Cardiac septum (tissue), 1 donor: ENCODE measurements around the gene FLVCR2. TPM values are rescaled to one million over a fixed set of nuclear protein-coding genes. Genes with fewer than 3 reads are reported as not detected.

Experiments used
- DNase-seq: peaks from one replicate; pipeline ENCODE4 v3.0.0-alpha.2; 2020; ENCODE audit warnings: low spot score
- intact Hi-C: fragments of 100-400 bp; cut with DNase I; formaldehyde crosslinking; loops from one replicate; pipeline ENCODE4 v1.14.0; 2022
- total RNA-seq: library from RNA; stranded (reverse); fragmentation: NEBNext Ultra II Directional; extraction: Animal tissue kit (Norgen Biotek cat#: 25700); gene quantifications from one replicate; pipeline ENCODE4 v1.2.1, GENCODE V29; 2021
- donor health status: DM: no; HTN: no; CAD: no.

Gene FLVCR2
- total RNA-seq, 1 donor from 2014 or later, result 1.3 TPM

DNA sequence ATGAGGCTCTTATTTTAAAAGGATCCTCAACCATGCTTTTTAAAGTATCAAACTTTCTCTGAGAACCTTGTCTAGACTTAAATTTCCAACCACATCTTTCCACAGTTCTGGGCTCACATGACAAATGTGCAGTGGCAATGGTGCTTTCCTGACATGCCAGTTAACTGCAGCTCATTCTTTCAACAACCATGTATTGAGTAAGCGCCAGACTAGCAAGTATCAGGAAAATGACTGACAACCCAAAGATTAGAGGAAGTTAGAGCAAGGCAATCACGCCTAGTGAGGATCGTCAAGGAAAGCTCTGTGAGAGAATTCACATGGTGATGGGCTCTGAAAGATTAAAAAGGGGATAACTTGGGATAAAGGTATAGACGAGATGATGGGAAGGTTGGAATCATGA, 35.8 kb downstream of the FLVCR2 start:
- intact Hi-C loops, result no loop called here
- DNase-seq, result no peak

DNA sequence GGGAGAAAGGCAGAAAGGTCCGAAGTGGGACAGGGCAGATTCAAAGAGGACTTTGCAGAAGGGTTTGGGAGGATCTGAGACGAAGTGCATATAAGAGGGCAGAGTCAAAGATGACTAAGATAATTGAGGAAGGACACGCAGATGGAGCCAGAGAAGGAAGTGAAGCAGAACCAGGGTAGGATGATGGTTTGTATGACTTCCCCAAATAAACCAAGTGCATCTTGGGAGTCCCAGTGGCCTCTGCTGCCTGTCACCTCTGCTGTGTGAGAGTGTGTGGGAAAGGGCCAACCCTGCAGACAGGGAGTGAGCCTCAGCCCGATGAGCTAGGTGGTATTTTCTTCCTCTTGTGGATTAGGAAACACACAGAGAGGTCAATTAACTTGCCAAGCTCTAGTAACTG, 36.8 kb downstream of the FLVCR2 start:
- DNase-seq, result no peak
- intact Hi-C loops, result no loop called here

- intact Hi-C loops, result no loop called here
- DNase-seq, result no peak
These were observed 41.1 kb downstream of the FLVCR2 start for GRCh38 chr14:75619548-75619947.

- intact Hi-C loops, result no loop called here
- DNase-seq, result no peak
These were observed 46.6 kb downstream of the FLVCR2 start for GRCh38 chr14:75625034-75625433.

DNA sequence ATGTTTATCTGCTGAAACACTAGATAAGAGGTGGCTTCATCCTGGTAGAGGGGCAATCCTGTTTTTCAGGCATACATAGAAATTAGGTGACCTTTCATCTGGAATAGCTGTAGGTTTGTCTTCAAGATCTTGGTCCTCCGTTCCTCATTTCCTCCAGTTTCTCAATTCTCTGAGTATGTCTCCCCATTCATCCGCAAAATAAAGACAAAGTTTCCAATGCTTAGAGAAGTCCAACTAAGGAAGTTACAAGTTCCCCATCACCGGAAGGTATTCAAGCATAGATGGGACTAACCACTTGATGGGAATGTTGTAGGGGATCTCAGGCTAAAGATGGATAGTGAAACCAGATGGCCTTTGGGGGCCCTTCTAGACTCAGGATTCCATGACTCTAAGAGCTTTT, 48.0 kb downstream of the FLVCR2 start:
- no peak for DNase-seq
- intact Hi-C loops, result no loop called here

- intact Hi-C loops, result no loop called here
- DNase-seq, result no peak
These were observed 48.4 kb downstream of the FLVCR2 start for GRCh38 chr14:75626863-75627262.

GRCh38 chr14:75627406-75627805, 49.0 kb downstream of the FLVCR2 start:
- DNase-seq, result no peak
- intact Hi-C loops, result no loop called here

DNA sequence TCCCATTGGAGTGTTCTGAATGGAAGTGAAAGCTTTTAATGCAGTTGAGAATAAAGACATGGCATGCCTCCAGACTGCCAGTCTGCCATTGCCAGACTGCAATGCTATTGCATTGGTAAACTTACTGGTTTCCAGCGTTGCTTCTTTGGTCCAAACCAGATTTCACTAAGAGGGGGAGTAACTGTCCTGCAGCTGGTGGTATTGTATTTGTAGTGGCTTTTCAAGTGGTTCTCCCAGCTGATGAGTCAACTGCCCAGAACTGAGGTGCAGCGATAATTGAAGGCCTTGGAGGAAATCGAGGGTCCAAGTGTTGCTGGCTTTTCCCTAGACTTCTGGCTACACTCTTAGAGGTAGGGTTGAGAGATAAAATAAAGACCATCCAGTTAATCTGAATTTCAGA, 50.4 kb downstream of the FLVCR2 start:
- intact Hi-C loops, result no loop called here
- no peak for DNase-seq

- intact Hi-C loops, result no loop called here
- no peak for DNase-seq
These were observed 52.5 kb downstream of the FLVCR2 start for GRCh38 chr14:75630695-75631452.

- intact Hi-C loops, result no loop called here
- no peak for DNase-seq
These were observed 53.0 kb downstream of the FLVCR2 start for GRCh38 chr14:75631453-75631831.

DNA sequence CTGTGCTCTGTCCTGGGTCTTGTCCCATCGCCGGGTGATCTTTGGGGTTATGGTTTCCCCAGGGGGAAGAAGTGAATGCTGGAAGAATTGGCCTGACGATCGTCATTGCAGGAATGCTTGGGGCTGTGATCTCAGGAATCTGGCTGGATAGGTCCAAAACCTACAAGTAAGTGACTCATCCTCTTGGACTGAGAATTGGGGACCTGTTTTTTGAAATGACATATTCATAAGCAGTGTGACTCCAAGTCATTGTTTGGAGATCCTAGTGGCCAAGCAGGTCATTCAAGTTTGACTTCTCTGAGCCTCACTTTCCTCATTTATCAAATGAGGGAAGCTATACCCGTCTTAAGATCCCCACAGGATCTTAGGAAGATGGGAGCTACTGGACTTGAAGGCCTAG, 56.4 kb downstream of the FLVCR2 start:
- intact Hi-C loops, result no loop called here
- DNase-seq, result no peak

DNA sequence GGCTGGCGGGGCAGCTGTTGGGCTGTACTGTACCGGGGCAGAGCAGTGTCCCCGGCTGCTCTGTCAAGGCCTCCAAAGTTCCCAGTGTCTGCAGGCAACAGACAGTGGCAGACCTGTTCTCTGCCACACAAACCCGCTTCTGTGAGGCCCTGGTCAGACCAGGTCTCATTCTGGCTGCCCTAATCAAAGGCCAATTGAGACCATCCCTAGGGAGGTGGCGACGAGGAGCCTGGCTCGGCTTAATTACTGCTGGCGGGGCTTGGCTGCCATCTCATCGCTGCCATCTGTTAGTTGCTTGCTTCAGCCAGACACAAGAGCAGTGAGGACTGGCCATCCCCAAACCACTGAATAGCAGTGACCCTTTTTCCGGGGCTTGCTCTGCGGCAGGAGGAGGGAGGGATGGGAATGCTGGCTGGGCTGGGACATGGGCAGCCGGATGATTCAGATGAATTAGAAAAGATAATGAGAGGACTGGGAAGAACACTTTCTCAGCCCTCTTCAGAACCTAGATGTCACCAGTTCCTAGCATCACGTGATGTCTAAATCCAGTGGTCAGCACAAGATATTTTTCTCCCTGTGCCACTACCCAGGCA, 57.8 kb downstream of the FLVCR2 start:
- DNase-seq, result no peak

DNA sequence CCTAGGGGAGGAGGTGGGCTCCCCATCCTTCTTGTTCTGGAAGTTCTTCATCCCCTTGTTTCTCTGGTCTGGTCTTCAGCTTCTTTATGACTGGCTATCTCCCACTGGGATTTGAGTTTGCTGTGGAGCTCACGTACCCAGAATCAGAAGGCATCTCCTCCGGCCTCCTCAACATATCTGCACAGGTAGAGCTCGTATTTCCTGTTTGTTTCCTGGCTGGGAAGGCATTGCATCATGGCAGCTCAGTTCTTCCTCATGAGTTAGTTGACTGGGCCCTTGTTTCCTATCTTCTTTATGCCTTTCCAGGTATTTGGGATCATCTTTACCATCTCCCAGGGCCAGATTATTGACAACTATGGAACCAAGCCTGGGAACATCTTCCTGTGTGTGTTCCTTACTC, 62.5 kb downstream of the FLVCR2 start:
- no peak for DNase-seq
- intact Hi-C loops, result no loop called here

More for the DNA sequence above, 57.8 kb downstream of the FLVCR2 start:
- intact Hi-C loops, result no loop called here

DNA sequence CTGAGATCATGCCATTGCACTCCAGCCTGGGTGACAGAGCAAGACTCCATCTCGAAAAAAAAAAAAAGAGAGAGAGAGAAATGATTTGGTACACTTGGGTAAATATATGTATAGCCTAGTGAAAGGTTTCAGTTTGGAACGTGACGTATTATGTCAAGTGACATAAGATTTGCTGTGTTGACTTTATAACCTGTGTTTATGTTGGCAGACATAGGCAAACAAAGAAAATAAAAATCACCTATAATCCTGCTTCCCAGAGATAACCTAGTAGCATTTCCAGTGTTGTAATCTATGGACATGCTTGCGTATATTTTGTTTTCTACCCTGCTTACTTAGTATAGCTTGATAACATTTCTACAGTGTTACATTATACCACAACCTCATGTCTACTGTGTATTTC, 65.6 kb downstream of the FLVCR2 start:
- intact Hi-C loops, result no loop called here
- DNase-seq, result no peak

DNA sequence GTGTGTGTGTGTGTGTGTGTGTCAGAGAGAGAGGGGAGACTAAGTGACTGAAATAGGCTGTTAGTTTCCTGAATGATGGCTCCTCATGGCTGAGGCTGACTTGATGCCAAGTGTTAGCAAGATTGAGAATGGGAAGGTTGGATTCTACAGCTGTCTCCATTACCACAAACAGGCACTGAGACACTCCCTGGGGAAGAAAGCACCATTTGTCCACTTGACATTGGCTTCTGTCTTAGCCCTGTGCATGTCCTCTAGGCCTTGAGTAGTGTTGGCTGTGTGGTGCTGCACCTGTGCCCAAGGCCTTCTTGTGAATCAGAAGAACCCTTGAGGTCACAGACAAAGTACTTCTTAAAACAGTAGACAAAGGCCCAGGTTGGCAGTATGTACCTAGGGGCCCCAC, 66.6 kb downstream of the FLVCR2 start:
- intact Hi-C loops, result no loop called here
- DNase-seq, result no peak

DNA sequence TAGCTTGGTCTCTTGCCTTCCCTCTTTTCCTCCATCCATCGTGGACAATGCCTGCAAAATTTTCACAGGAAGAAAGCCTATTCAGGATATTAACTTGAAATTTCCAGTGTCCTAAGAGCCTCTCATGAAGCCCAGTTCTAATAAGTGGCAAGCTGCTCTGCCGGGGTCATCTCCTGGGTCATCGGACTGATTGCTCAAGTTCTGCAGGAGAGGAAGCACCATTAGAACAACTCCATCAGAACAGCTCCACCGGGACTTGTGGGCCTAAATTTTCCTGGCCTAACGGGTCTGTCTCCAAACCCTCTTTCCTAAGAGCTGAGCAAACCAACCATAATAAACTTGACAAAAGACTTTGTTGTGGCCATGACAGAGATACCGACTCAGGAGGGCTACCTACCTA, 68.3 kb downstream of the FLVCR2 start:
- DNase-seq, result no peak
- intact Hi-C loops, result no loop called here

DNA sequence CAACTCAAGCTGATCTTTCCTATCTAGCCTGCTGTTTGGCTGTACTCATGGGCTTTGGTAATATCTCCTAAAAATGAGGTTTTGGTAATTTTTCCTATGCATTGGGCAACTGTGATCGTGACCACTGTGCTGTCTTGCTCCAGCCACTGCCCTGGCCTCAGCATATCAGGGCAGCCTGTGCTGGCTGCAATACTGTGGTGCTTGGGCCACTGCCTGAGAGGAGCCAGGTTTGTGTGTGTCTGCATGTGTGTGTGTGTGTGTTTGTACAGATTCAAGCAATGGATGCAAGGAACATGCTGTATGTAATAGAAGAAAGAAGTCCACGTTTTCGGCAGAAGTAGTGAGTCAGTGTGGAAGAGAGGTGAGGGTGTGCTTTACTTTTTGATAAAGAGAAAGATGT, 69.2 kb downstream of the FLVCR2 start:
- no peak for DNase-seq
- intact Hi-C loops, result no loop called here

DNA sequence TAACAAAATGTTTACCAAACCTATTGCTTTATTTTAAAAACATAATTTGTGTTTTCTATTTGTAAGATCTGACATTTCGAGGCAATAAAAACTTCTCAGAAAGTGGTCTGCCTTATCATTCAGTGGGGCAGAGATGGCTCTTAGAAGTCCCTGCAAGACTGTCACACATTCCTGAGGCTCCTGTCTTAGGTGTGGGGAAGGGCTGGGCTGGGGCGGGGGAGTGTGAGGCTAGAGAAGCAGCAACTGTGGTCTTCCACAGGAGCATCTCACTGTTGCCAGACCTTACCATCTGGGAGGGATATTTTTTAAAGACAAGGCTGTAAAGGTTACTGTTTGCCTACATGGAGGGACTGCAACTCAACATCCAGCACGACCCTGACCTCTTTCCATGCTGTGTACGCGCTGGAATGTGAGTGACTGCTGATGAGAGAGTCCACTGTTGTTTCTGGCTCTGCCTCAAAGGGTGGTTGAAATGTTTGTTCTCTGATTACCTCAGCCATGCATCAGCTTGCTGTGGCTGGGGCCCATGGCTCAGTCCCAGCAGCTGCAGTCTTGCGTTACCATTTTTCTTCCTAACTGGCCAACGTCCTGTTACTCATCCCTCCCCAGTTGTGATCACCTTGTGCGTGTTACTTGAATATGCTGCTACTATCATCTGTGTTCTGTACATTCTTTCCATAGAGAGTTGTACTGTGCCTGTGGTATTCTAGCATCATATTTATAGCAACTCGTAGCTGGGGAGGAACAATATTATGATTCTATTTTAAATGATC, 69.8 kb downstream of the FLVCR2 start:
- intact Hi-C loops, result no loop called here

DNA sequence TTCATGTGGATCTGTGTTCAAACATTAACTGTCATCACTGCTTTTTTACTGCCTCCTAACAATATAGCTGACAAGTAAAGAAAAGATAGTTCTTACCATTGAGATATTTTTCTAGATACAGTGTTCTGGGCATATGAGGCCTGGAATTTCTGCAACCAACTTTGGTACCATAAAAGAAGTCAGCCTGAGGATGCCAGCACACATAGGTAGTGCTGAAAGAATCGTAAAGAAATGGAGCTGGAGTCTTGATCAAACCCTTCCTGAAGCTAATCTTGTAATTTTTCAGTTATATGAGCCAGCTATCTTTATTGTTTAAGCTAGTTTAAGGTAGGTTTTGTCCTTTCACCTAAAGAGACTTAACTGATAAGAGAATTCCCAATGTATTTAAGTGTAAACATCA, 70.9 kb downstream of the FLVCR2 start:
- DNase-seq, result no peak
- intact Hi-C loops, result no loop called here

More for the DNA sequence above, 69.8 kb downstream of the FLVCR2 start:
- no peak for DNase-seq

DNA sequence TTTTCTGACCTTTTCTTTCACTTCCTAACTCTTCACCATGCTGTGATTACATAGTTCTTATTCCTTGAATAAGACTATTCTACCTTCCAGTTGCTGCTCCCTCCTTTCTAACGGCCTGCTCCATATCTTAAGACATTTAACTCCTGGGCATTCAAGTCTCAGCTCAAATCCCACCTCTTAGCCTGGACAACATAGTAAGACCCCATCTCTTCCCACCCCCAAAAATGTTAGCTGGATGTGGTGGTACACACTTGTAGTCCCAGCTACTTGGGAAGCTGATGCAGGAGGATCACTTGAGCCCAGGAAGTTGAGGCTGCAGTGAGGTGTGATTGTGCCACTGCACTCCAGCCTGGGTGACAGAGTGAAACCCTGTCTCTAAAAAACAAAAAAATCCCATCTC, 71.4 kb downstream of the FLVCR2 start:
- intact Hi-C loops, result no loop called here
- DNase-seq, result no peak
